ENCODE measurements around the gene ZNF786. TPM values are rescaled to one million over a fixed set of nuclear protein-coding genes. Genes with fewer than 3 reads are reported as not detected.

ZNF786 gene
- total RNA-seq, 1 experiment from 2014 or later = 8.5 TPM

DNA sequence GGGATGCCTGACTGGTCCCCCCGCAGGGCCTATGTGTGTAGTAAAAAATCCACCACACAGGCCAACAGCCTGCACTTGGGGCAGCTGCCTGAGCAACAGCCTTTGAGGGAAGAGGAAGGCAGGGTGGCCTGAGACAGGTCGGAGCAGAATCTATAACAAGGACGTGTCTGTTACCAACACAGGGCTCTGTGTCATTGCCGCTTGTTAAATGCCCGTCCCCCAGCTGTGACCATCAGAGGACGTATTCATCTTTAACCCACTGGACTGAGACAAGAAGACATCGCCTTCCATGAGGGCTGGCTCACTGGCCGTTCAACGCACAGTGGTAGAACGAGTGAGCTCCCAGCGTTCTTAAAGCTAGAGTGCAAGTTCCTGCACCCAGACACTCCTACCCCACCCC is 70.0 kb downstream of the ZNF786 start:
- intact Hi-C loops (cut with micrococcal nuclease) = no loop called here
- Histone ChIP-seq H3K4me2 (ENCODE audit: low read length) (no peak overlapping the region), H3K4me3 (replicated peaks in 1 of 2; ENCODE audit: low read depth in 1 of 2, low read length in 2 of 2) (no peak overlapping the region), H3K79me2 (ENCODE audit: insufficient read depth, low read length) (peaks cover 72% of the 10 kb centered on the region), H2AFZ (ENCODE audit: low read depth, low read length, poor library complexity, severe bottlenecking) (no peak overlapping the region), H3K4me1 (ENCODE audit: control insufficient read depth in 1 of 2, insufficient read depth in 2 of 2, low read length in 2 of 2) (no peaks in the 10 kb centered on the region), H3K9me2 (ENCODE audit: insufficient read depth) (no peaks in the 10 kb centered on the region), H3K27ac (ENCODE audit: low read depth, low read length) (no peak overlapping the region), H3K9ac (ENCODE audit: low read length) (no peak overlapping the region), H3K27me3 (ENCODE audit: insufficient read depth, low read length) (no peaks in the 10 kb centered on the region), H3K9me3 (ENCODE audit: control insufficient read depth in 1 of 2, insufficient read depth in 1 of 2, low read depth in 1 of 2, low read length in 2 of 2) (no peaks in the 10 kb centered on the region), H3K36me3 (ENCODE audit: control insufficient read depth in 1 of 2, insufficient read depth in 2 of 2, low read length in 2 of 2) (peaks cover 22 to 26% of the 10 kb centered on the region in 2 experiments; a peak in 3 of 4 replicates), H4K20me1 (ENCODE audit: insufficient read depth) (no peaks in the 10 kb centered on the region)
- TF ChIP-seq, protein P1, sequence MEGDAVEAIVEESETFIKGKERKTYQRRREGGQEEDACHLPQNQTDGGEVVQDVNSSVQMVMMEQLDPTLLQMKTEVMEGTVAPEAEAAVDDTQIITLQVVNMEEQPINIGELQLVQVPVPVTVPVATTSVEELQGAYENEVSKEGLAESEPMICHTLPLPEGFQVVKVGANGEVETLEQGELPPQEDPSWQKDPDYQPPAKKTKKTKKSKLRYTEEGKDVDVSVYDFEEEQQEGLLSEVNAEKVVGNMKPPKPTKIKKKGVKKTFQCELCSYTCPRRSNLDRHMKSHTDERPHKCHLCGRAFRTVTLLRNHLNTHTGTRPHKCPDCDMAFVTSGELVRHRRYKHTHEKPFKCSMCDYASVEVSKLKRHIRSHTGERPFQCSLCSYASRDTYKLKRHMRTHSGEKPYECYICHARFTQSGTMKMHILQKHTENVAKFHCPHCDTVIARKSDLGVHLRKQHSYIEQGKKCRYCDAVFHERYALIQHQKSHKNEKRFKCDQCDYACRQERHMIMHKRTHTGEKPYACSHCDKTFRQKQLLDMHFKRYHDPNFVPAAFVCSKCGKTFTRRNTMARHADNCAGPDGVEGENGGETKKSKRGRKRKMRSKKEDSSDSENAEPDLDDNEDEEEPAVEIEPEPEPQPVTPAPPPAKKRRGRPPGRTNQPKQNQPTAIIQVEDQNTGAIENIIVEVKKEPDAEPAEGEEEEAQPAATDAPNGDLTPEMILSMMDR (IDR thresholded peaks at IDR 0.05 in 2 of 3, conservative IDR thresholded peaks at IDR 0.05 in 1 of 3; ENCODE audit: borderline replicate concordance in 1 of 3, insufficient read depth in 1 of 3, low read depth in 2 of 3, low read length in 2 of 3) = no peak
- TF ChIP-seq CBX3 (IDR thresholded peaks at IDR 0.05; ENCODE audit: low read depth) (no peak), SIN3A (IDR thresholded peaks at IDR 0.05; ENCODE audit: low read depth) (no peak), ELF1 (IDR thresholded peaks at IDR 0.05; ENCODE audit: borderline replicate concordance, low read depth) (no peak), YY1 (IDR thresholded peaks at IDR 0.05; ENCODE audit: extremely low read depth, insufficient replicate concordance, low read depth, low read length) (no peak), ZNF274 (IDR thresholded peaks at IDR 0.05; ENCODE audit: low read depth, low read length) (no peak), EZH2phosphoT487 (IDR thresholded peaks at IDR 0.05; ENCODE audit: borderline replicate concordance) (no peak), JUND (IDR thresholded peaks at IDR 0.05) (no peak), EZH2 (IDR thresholded peaks at IDR 0.05) (no peak), SRF (IDR thresholded peaks at IDR 0.05; ENCODE audit: low read depth) (no peak), RAD21 (IDR thresholded peaks at IDR 0.05; ENCODE audit: low read depth) (no peak), MAX (IDR thresholded peaks at IDR 0.05) (no peak), FOSL1 (IDR thresholded peaks at IDR 0.05; ENCODE audit: low read depth) (no peak), EGR1 (IDR thresholded peaks at IDR 0.05; ENCODE audit: low read depth) (no peak), ZFX (IDR thresholded peaks at IDR 0.05) (no peak), POLR2AphosphoS5 (IDR thresholded peaks at IDR 0.05; ENCODE audit: low read depth, low read length) (no peak), SP1 (IDR thresholded peaks at IDR 0.05; ENCODE audit: low read depth) (no peak), POLR2A (IDR thresholded peaks at IDR 0.05; ENCODE audit: borderline replicate concordance, extremely low read depth, insufficient read depth, insufficient read length) (no peak), CEBPB (IDR thresholded peaks at IDR 0.05; ENCODE audit: low read depth) (no peak)
- TF ChIP-seq, protein P2, sequence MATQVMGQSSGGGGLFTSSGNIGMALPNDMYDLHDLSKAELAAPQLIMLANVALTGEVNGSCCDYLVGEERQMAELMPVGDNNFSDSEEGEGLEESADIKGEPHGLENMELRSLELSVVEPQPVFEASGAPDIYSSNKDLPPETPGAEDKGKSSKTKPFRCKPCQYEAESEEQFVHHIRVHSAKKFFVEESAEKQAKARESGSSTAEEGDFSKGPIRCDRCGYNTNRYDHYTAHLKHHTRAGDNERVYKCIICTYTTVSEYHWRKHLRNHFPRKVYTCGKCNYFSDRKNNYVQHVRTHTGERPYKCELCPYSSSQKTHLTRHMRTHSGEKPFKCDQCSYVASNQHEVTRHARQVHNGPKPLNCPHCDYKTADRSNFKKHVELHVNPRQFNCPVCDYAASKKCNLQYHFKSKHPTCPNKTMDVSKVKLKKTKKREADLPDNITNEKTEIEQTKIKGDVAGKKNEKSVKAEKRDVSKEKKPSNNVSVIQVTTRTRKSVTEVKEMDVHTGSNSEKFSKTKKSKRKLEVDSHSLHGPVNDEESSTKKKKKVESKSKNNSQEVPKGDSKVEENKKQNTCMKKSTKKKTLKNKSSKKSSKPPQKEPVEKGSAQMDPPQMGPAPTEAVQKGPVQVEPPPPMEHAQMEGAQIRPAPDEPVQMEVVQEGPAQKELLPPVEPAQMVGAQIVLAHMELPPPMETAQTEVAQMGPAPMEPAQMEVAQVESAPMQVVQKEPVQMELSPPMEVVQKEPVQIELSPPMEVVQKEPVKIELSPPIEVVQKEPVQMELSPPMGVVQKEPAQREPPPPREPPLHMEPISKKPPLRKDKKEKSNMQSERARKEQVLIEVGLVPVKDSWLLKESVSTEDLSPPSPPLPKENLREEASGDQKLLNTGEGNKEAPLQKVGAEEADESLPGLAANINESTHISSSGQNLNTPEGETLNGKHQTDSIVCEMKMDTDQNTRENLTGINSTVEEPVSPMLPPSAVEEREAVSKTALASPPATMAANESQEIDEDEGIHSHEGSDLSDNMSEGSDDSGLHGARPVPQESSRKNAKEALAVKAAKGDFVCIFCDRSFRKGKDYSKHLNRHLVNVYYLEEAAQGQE (IDR thresholded peaks at IDR 0.05; ENCODE audit: low read depth) = no peak
- ChIA-PET RAD21 (ENCODE audit: low non-redundant PET in 1 of 2, low total read pairs in 2 of 2, uncharacterized antibody in 2 of 2, unreplicated experiment in 2 of 2) (no interaction called here), POLR2A (no interaction called here), CTCF (no interaction called here)
- BruUV-seq (replicated peaks) = no TSS peak
- DNase-seq (ENCODE audit: low read depth, low spot score) (no peak), ATAC-seq (no peak)

Measured in HCT116 (cell line).